K562 (cell line): ENCODE measurements around the gene MCL1. TPM values are rescaled to one million over a fixed set of nuclear protein-coding genes. Genes with fewer than 3 reads are reported as not detected.

Experiments used
- BACH1 ChIP-seq: fragments of 200-800 bp; sonication (Bioruptor generic); IDR thresholded peaks from 2 replicates; pipeline ENCODE4 v1.6.1; 2016; ENCODE audit warnings: missing genetic modification characterization, missing compliant biosample characterization
- E4F1 ChIP-seq: fragments of 250-450 bp; sonication (Bioruptor Pico); IDR thresholded peaks from 2 replicates; pipeline ENCODE4 v1.5.0; 2021; ENCODE audit warnings: mild to moderate bottlenecking, borderline replicate concordance
- EHMT2 ChIP-seq: fragments of 450-650 bp; IDR thresholded peaks from 2 replicates; pipeline ENCODE4 v1.6.1; 2018; ENCODE audit warnings: antibody characterized with exemption
- ESRRB ChIP-seq: fragments of 250-450 bp; sonication (Bioruptor Pico); IDR thresholded peaks from 2 replicates; pipeline ENCODE4 v1.5.0; 2020; ENCODE audit warnings: mild to moderate bottlenecking, moderate library complexity, borderline replicate concordance
- ETV6 ChIP-seq, 3 experiments: fragments of 150-350 bp in 1 of 3; sonication (generic) in 1 of 3; formaldehyde crosslinking in 1 of 3; IDR thresholded peaks; 2 replicates each; pipeline versions ENCODE4 v1.6.1 to v1.8.0; 2014 to 2022; ENCODE audit warnings: borderline replicate concordance in 2 of 3, low read depth in 2 of 3, antibody characterized with exemption in 1 of 3, low read length in 1 of 3, mild to moderate bottlenecking in 1 of 3, missing genetic modification reagents in 1 of 3
- EZH2 ChIP-seq: IDR thresholded peaks from 2 replicates; pipeline ENCODE4 v1.6.1; 2012; ENCODE audit warnings: low read depth, mild to moderate bottlenecking, inconsistent platforms, low read length, borderline replicate concordance
- FOXK1 ChIP-seq: sonication (generic); formaldehyde crosslinking; IDR thresholded peaks from 2 replicates; pipeline ENCODE4 v1.8.0; 2022; ENCODE audit warnings: missing genetic modification reagents, mild to moderate bottlenecking, borderline replicate concordance
- FOXO4 ChIP-seq: fragments of 450-650 bp; formaldehyde crosslinking; IDR thresholded peaks from 2 replicates; pipeline ENCODE4 v1.4.0; 2020; ENCODE audit warnings: mild to moderate bottlenecking, moderate library complexity
- HSF4 ChIP-seq: fragments of 250-450 bp; sonication (Bioruptor Pico); IDR thresholded peaks from 2 replicates; pipeline ENCODE4 v2.1.2; 2022; ENCODE audit warnings: mild to moderate bottlenecking, moderate library complexity, borderline replicate concordance
- ILF3 ChIP-seq: fragments of 450-650 bp; IDR thresholded peaks from 2 replicates; pipeline ENCODE4 v1.6.1; 2018; ENCODE audit warnings: antibody characterized with exemption, mild to moderate bottlenecking, moderate library complexity, borderline replicate concordance
- KAT2B ChIP-seq: IDR thresholded peaks from one replicate; pipeline ENCODE4 v1.6.1; 2012; ENCODE audit warnings: low read depth, mild to moderate bottlenecking, control low read depth, inconsistent platforms, low read length, moderate library complexity
- MEIS2 ChIP-seq: fragments of 450-650 bp; IDR thresholded peaks from 2 replicates; pipeline ENCODE4 v1.6.1; 2014; ENCODE audit warnings: mild to moderate bottlenecking; ENCODE audit not compliant: partially characterized antibody
- NFE2L1 ChIP-seq: fragments of 450-650 bp; IDR thresholded peaks from 2 replicates; pipeline ENCODE4 v1.6.1; 2016; ENCODE audit warnings: missing genetic modification characterization, low read depth, mild to moderate bottlenecking, missing compliant biosample characterization, moderate library complexity, borderline replicate concordance
- NR3C1 ChIP-seq: sonication (generic); formaldehyde crosslinking; IDR thresholded peaks from 2 replicates; pipeline ENCODE4 v1.8.1; 2022; ENCODE audit warnings: missing genetic modification reagents
- PML ChIP-seq: IDR thresholded peaks from 2 replicates; pipeline ENCODE4 v1.6.1; 2012; ENCODE audit warnings: low read length, inconsistent platforms
- SAP30 ChIP-seq: fragments of 200-600 bp; sonication (generic); IDR thresholded peaks from 2 replicates; pipeline ENCODE4 v1.6.1; 2012; ENCODE audit warnings: borderline replicate concordance, low read depth, mild to moderate bottlenecking, moderate library complexity, low read length, control low read depth, inconsistent platforms; ENCODE audit not compliant: insufficient read depth, poor library complexity, severe bottlenecking
- ZNF174 ChIP-seq: fragments of 250-450 bp; sonication (Bioruptor Pico); IDR thresholded peaks from 2 replicates; pipeline ENCODE4 v1.4.0; 2020; ENCODE audit warnings: mild to moderate bottlenecking
- ZNF644 ChIP-seq: fragments of 200-800 bp; sonication (Bioruptor generic); IDR thresholded peaks from 2 replicates; pipeline ENCODE4 v1.6.1; 2016; ENCODE audit warnings: low read depth, missing genetic modification characterization, missing compliant biosample characterization
- polyA plus RNA-seq, 8 experiments: library from polyadenylated mRNA; depleted of rRNA in 4 of 8; stranded (reverse) in 5 of 8; unstranded in 3 of 8; fragments of >200 nt; fragmentation: Nextera tagmentation in 2 of 8; fragmentation: Illumina TruSeq in 1 of 8; extraction: Ambion mirVana in 2 of 8; extraction: Trizol in 1 of 8; gene quantifications; 2 replicates each; pipeline versions ENCODE4 v1.2.1 to v1.2.3, GENCODE V29; 2011 to 2014; ENCODE audit warnings: inconsistent platforms in 1 of 8, missing spikeins in 1 of 8
- total RNA-seq, 7 experiments: library from RNA; depleted of rRNA in 6 of 7; stranded (reverse); fragments of >200 nt in 6 of 7; fragmentation: Illumina TruSeq in 2 of 7; extraction: Trizol in 2 of 7; gene quantifications; 2 replicates each; pipeline versions ENCODE4 v1.2.1 to v1.2.3, GENCODE V29; 2011 to 2021; ENCODE audit warnings: low replicate concordance in 1 of 7
- TF ChIP-seq, protein P1 (sequence below): fragments of 450-650 bp; IDR thresholded peaks from 2 replicates; pipeline ENCODE4 v1.6.1; 2017; ENCODE audit warnings: antibody characterized with exemption
- TF ChIP-seq, protein P2 (sequence below): fragments of 250-450 bp; sonication (Bioruptor Pico); IDR thresholded peaks from 2 replicates; pipeline ENCODE4 v1.5.0; 2021

MCL1 gene
- total and polyA plus RNA-seq, 9 of the 15 experiments (the other 6 are each of a cell fraction or from before 2014, with no cell fraction given) = 27.1 to 224 (median 138) TPM

- TF ChIP-seq E4F1 (CRISPR knock-in tag) = no peak
- no peak for TF ChIP-seq KAT2B
- no peak for TF ChIP-seq NR3C1 (CRISPR knock-in tag)
- no peak for TF ChIP-seq ZNF174
- TF ChIP-seq EHMT2 = no peak
- TF ChIP-seq HSF4 (CRISPR knock-in tag) = no peak
- no peak for TF ChIP-seq EZH2
- no peak for TF ChIP-seq ETV6 (IDR thresholded peaks at IDR 0.05; ENCODE audit: borderline replicate concordance in 1 of 2, low read depth in 2 of 2, low read length in 1 of 2)
- no peak for TF ChIP-seq ETV6 (CRISPR knock-in tag; IDR thresholded peaks at IDR 0.05; ENCODE audit: borderline replicate concordance)
- TF ChIP-seq, protein P1, sequence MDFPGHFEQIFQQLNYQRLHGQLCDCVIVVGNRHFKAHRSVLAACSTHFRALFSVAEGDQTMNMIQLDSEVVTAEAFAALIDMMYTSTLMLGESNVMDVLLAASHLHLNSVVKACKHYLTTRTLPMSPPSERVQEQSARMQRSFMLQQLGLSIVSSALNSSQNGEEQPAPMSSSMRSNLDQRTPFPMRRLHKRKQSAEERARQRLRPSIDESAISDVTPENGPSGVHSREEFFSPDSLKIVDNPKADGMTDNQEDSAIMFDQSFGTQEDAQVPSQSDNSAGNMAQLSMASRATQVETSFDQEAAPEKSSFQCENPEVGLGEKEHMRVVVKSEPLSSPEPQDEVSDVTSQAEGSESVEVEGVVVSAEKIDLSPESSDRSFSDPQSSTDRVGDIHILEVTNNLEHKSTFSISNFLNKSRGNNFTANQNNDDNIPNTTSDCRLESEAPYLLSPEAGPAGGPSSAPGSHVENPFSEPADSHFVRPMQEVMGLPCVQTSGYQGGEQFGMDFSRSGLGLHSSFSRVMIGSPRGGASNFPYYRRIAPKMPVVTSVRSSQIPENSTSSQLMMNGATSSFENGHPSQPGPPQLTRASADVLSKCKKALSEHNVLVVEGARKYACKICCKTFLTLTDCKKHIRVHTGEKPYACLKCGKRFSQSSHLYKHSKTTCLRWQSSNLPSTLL = no peak
- no peak for TF ChIP-seq ILF3
- no peak for TF ChIP-seq SAP30
- peak; percentile 80 for TF ChIP-seq BACH1
- TF ChIP-seq, protein P2, sequence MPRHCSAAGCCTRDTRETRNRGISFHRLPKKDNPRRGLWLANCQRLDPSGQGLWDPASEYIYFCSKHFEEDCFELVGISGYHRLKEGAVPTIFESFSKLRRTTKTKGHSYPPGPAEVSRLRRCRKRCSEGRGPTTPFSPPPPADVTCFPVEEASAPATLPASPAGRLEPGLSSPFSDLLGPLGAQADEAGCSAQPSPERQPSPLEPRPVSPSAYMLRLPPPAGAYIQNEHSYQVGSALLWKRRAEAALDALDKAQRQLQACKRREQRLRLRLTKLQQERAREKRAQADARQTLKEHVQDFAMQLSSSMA (CRISPR knock-in tag) = no peak
- no peak for TF ChIP-seq PML
- no peak for TF ChIP-seq NFE2L1
- TF ChIP-seq ESRRB (CRISPR knock-in tag) = no peak
- peak; percentile 98 for TF ChIP-seq MEIS2
- TF ChIP-seq FOXK1 (CRISPR knock-in tag) = no peak
- TF ChIP-seq ZNF644 (tag) = peak; percentile 79; the same call in 1 of the 2 replicates
- TF ChIP-seq FOXO4 (CRISPR knock-in tag) = 0 out of 2 replicates have a peak, but pooled peaks have one; percentile 5
Measured at GRCh38 chr1:150615346-150616201, 36.2 kb upstream of the MCL1 start (continued).
